ENCODE results near the gene ZSWIM7.
"Not testable (repeated sequence)": the region's sequence is repeated elsewhere in the genome, so short reads cannot be mapped to it uniquely, and the experiment has no call there.

ZSWIM7 gene

GRCh38 chr17:15998031-15998562 is 1.4 kb downstream of the ZSWIM7 start:
- no peak for DNase-seq (ENCODE audit: low read depth)

DNA sequence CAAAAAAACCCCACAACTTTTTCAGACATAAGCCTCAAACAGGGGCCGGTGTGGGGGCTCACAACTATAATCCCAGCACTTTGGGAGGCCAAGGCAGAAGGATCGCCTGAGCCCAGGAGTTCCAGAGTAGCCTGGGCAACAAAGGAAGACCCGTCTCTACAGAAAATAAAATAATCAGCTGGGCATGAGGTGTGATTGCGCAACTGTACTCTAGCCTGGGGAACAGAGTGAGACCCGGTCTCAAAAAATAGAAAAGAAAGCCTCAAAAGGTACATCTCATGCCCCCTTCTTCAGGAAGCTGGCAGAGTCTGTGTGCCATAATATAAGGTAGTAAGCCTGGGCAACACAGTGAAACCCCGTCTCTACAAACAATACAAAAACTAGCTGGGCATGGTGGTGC is 3.2 kb downstream of the ZSWIM7 start:
- DNase-seq (ENCODE audit: low read depth) = no peak

DNA sequence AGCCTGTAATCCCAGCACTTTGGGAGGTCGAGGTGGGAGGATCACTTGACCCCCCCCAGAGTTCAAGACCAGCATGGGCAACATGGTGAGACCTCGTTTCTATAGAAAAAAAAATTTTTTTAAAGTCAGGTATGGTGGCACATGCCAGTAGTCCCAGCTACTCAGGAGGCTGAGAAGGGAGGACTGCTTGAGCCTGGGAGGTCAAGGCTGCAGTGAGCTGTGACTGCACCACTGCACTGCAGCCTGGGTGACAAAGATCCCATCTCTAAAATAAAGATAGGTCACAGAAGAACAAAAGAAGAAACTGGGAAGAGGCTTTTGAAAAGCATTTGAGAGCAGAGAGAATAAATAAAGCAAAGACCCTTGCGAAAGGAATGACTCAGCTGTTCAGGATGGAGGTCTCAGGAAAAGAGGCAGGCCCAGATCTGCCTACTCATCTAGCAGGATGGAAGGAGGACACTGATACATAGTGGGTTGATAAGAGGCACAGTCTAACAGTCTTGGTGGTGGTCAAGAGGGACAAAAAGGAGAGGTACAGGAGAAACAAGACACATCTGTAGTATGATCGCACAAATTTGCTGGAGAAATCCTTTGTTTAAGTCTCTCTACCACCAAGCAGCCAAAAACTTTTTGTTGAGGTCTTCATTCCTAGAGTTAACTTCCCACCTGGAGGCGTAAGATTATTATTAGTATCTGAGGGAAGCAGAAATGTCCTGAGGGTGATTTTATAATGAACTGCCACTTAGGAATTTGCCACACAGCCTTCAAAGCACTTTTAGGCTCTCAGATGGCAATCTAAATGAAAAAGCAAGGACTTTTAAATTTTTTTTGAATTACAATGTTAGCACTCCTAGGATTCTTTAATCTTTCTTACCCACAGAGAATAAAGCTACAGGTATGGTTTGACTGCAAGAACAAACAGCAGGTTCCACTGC is 17.6 kb downstream of the ZSWIM7 start:
- DNase-seq (ENCODE audit: low read depth) = no peak

- no peak for DNase-seq (ENCODE audit: low read depth)
Measured at GRCh38 chr17:15981208-15981607, 18.3 kb downstream of the ZSWIM7 start.

DNA sequence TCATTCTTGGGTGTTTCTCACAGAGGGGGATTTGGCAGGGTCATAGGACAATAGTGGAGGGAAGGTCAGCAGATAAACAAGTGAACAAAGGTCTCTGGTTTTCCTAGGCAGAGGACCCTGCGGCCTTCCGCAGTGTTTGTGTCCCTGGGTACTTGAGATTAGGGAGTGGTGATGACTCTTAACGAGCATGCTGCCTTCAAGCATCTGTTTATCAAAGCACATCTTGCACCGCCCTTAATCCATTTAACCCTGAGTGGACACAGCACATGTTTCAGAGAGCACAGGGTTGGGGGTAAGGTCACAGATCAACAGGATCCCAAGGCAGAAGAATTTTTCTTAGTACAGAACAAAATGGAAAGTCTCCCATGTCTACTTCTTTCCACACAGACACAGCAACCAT is 20.5 kb downstream of the ZSWIM7 start:
- not testable (repeated sequence) for DNase-seq (ENCODE audit: low read depth)

DNA sequence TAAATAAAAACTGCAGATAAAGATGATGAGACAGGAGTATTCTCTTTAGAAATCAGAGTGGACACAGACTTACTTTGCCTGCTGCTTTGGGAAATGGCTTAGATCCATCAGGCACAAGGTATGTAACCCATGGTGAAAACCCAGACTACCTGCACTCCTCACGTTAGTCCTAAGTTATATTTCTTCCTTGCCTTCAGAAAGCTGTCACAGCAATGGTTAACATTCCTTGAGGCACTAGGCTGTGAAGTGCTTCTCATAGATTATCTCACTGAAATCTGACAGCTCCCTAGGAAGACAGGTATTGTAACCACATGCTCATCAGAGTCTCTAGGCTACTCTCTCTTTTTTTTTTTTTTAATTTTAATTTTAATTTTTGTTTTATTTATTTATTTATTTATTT is 20.9 kb downstream of the ZSWIM7 start:
- DNase-seq (ENCODE audit: low read depth) = no peak

- DNase-seq (ENCODE audit: low read depth) = no peak
Measured at GRCh38 chr17:15977894-15978293, 21.6 kb downstream of the ZSWIM7 start.

DNA sequence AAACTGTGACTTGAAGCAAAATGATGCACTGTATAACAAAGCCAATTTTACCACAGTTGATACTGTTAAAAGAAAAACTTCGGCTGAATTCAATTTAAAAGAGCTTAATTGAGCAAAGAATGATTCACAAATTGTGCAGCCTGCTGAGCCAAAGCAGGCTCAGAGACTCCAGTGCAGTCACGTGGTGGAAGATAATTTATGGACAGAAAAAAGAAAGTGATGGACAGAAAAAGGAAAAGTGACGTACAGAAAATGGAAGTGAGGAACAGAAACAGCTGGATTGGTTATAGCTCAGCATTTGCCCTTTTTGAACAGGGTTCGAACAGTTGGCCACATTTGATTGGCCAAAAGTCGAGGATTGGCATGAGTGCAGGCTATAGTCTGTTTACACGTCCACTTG is 25.7 kb downstream of the ZSWIM7 start:
- no peak for DNase-seq (ENCODE audit: low read depth)

- no peak for DNase-seq (ENCODE audit: low read depth)
Measured at GRCh38 chr17:15973016-15973415, 26.5 kb downstream of the ZSWIM7 start.

GRCh38 chr17:15972497-15972951 is 27.0 kb downstream of the ZSWIM7 start:
- DNase-seq (ENCODE audit: low read depth) = no peak

DNA sequence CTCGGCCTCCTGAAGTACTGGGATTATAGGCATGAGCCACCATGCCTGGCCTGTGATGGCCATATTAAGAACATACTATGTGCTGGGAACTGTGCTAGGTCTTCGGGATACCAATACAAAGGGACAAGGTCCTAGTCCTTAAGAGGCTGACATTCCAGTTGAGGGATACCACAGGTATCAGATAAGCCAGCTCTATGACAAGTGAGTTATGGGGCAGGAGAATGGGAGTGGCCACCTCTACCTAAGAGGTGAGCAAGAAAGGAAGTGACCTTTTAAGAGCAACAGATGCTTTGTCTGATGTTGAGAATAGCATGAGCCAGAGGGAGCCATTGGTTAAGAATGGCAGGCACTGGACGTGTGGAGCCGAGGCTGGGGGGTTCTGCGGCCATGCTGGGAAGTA is 27.6 kb downstream of the ZSWIM7 start:
- DNase-seq (ENCODE audit: low read depth) = no peak

- DNase-seq (ENCODE audit: low read depth) = no peak
Measured at GRCh38 chr17:15971098-15971678, 28.3 kb downstream of the ZSWIM7 start.

DNA sequence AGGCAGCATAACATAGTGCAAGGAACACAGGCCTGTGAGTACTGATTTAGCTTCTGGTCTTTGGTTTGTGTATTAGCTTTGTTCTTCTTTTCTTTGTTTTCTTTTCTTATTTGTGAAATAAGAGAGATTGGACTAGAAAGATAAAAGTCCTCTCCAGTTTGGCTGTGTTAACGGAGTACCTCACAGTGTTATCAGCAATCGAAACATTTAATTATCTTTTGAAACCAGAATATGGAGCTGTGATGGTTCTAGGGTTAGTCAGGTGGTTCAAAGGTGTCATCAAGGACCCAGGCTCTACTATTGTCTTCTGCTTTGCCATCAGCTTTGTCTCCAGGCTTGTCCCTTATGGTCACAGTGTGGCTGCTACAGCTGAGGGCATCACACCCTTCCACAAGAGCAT is 29.0 kb downstream of the ZSWIM7 start:
- no peak for DNase-seq (ENCODE audit: low read depth)

- DNase-seq (ENCODE audit: low read depth) = no peak
Measured at GRCh38 chr17:15969463-15969862, 30.0 kb downstream of the ZSWIM7 start.

DNA sequence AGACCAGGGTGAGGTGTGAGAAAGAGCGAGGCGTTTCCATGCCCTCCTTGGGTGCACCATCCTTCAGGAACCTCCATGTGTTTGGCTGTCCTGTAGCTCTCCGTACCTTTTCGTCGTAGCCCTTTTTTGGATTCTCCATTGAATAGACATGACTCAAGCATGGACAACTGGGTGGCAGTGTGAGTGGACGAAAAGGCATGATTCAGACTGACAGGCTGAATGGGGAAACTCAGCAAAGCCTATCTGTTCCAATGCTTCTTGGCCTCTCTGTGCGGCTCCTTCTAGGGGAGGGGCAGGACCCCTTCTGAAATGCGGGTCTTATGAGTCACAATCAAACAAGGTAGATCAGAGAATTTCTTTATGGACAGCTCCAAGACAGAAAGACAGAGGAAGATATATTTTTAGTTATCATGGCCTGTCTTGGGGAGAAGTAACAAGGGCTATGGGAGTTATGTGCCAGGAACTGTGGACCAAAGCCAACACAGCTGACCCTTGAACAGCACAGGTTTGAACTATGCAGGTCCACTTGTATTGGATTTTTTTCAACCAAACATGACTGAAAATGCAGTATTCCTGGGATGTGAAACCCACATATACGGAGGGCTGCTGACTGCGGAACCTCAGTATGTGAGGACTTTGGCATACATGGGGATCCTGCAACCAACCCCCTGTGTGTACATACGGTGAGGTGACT is 31.7 kb downstream of the ZSWIM7 start:
- DNase-seq (ENCODE audit: low read depth) = no peak

GRCh38 chr17:15966879-15967248 is 32.6 kb downstream of the ZSWIM7 start:
- DNase-seq (ENCODE audit: low read depth) = no peak

GRCh38 chr17:15966183-15966878 is 33.2 kb downstream of the ZSWIM7 start:
- no peak for DNase-seq (ENCODE audit: low read depth)

- DNase-seq (ENCODE audit: low read depth) = no peak
Measured at GRCh38 chr17:15965528-15965927, 34.0 kb downstream of the ZSWIM7 start.

- DNase-seq (ENCODE audit: low read depth) = no peak
Measured at GRCh38 chr17:15963670-15964110, 35.8 kb downstream of the ZSWIM7 start.

- DNase-seq (ENCODE audit: low read depth) = no peak
Measured at GRCh38 chr17:15958484-15958854, 41.0 kb downstream of the ZSWIM7 start.

DNA sequence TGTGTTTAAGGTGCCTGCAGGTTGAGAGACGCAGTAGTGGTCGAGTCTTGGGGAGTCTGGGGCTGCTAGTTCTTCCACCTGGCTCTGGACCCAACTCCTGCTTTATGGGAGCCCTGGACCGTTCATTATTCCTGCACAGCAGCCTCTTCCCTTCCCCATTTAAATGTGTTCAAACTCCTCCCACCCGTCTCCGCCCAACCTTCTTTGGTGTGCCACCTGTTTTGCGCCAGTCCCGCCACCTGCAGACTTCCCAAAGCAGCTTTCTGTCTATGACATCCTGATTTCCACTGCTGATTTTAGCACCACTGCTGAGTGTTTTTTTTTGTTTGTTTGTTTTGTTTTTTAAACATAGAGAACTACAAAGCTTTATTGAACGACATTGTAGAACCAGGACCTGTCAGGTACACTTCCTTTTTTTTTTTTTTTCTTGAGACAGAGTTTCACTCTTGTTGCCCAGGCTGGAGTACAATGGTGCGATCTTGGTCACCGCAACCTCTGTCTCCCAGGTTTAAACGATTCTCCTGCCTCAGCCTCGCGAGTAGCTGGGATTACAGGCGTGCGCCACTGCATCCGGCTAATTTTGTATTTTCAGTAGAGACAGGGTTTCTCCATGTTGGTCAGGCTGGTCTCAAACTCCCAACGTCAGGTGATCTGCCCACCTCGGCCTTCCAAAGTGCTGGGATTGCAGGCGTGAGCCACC is 41.7 kb downstream of the ZSWIM7 start:
- no peak for DNase-seq (ENCODE audit: low read depth)
